ENCODE results near the gene CARD19.

CARD19 gene

GRCh38 chr9:93096131-93096802, at the start of gene CARD19:
CARD19 (plus strand) TSS chr9:93096217; CDS start chr9:93096346, 129 bp downstream.
- DNase-seq (ENCODE audit: low spot score), result peak; percentile 29

- no peak for DNase-seq (ENCODE audit: low spot score)
Measured at GRCh38 chr9:93048566-93049448, 47.2 kb upstream of the CARD19 start.

GRCh38 chr9:93049491-93049890, 46.5 kb upstream of the CARD19 start:
- DNase-seq (ENCODE audit: low spot score), result no peak

GRCh38 chr9:93050231-93050630, 45.8 kb upstream of the CARD19 start:
- DNase-seq (ENCODE audit: low spot score), result no peak

- DNase-seq (ENCODE audit: low spot score), result peak; percentile 73
Measured at GRCh38 chr9:93051680-93052089, 44.3 kb upstream of the CARD19 start.

GRCh38 chr9:93052791-93053540, 43.1 kb upstream of the CARD19 start:
- no peak for DNase-seq (ENCODE audit: low spot score)

GRCh38 chr9:93053781-93054331, 42.2 kb upstream of the CARD19 start:
- DNase-seq (ENCODE audit: low spot score), result no peak

GRCh38 chr9:93054758-93055704, 41.0 kb upstream of the CARD19 start:
- DNase-seq (ENCODE audit: low spot score), result no peak

GRCh38 chr9:93057042-93057702, 38.8 kb upstream of the CARD19 start:
- no peak for DNase-seq (ENCODE audit: low spot score)

- DNase-seq (ENCODE audit: low spot score), result no peak
Measured at GRCh38 chr9:93057703-93058354, 38.2 kb upstream of the CARD19 start.

GRCh38 chr9:93058355-93059010, 37.5 kb upstream of the CARD19 start, which contains the start of gene SUSD3:
SUSD3 (plus strand) TSS chr9:93058701; CDS start chr9:93058743, 42 bp downstream.
- DNase-seq (ENCODE audit: low spot score), result peak; percentile 20

GRCh38 chr9:93059011-93059714, 36.9 kb upstream of the CARD19 start:
- no peak for DNase-seq (ENCODE audit: low spot score)

- DNase-seq (ENCODE audit: low spot score), result no peak
Measured at GRCh38 chr9:93059715-93060578, 36.1 kb upstream of the CARD19 start.

- DNase-seq (ENCODE audit: low spot score), result peak; percentile 74
Measured at GRCh38 chr9:93060746-93061259, 35.2 kb upstream of the CARD19 start.

- no peak for DNase-seq (ENCODE audit: low spot score)
Measured at GRCh38 chr9:93061260-93061751, 34.7 kb upstream of the CARD19 start.

GRCh38 chr9:93061791-93062763, 33.9 kb upstream of the CARD19 start:
- DNase-seq (ENCODE audit: low spot score), result no peak

All from AG08395 (cell line).